Measurements from ENCODE around the gene PROK1. TPM values are rescaled to one million over a fixed set of nuclear protein-coding genes. Genes with fewer than 3 reads are reported as not detected.

Gene PROK1
- not detected in 5 replicates for total RNA-seq (2022; extraction: Qiagen RNA extraction; ENCODE audit: low read depth)

GRCh38 chr1:110450929-110451328 lies at the start of gene PROK1:
TSS of gene PROK1 (plus strand) at chr1:110451149. CDS start at chr1:110451217, 68 bp downstream.

GRCh38 chr1:110407260-110408210 lies 43.4 kb upstream of the PROK1 start, which contains the start of gene LAMTOR5:
TSS of gene LAMTOR5 (minus strand) at chr1:110407694. CDS start at chr1:110407620, 74 bp downstream.

Other genes starting within 250 kb of the PROK1 start
- 2.4 to 5.0 TPM (median 3.8 TPM) in 5 replicates for gene KCNC4, start 240.8 kb upstream of the PROK1 start, total RNA-seq (2022; extraction: Qiagen RNA extraction; ENCODE audit: low read depth)
- 6.0 to 11.8 TPM (median 7.7 TPM) in 5 replicates for gene RBM15, start 111.8 kb upstream of the PROK1 start, total RNA-seq (2022; extraction: Qiagen RNA extraction; ENCODE audit: low read depth)
- 26.0 to 41.9 TPM (median 37.9 TPM) in 5 replicates for gene SLC16A4, start 60.1 kb upstream of the PROK1 start, total RNA-seq (2022; extraction: Qiagen RNA extraction; ENCODE audit: low read depth)
- gene LAMTOR5, start 43.5 kb upstream of the PROK1 start, total RNA-seq (2022; extraction: Qiagen RNA extraction; ENCODE audit: low read depth): 159 to 182 TPM (median 181 TPM) in 5 replicates
- not detected in 5 replicates for gene KCNA10, start 68.0 kb downstream of the PROK1 start, total RNA-seq (2022; extraction: Qiagen RNA extraction; ENCODE audit: low read depth)
- 0.02 to 0.18 TPM (median 0.05 TPM) in 3 of 5 replicates, not detected in the others for gene KCNA2, start 155.2 kb downstream of the PROK1 start, total RNA-seq (2022; extraction: Qiagen RNA extraction; ENCODE audit: low read depth)
- not detected in 5 replicates for gene KCNA3, start 223.8 kb downstream of the PROK1 start, total RNA-seq (2022; extraction: Qiagen RNA extraction; ENCODE audit: low read depth)